Epithelial cell of prostate (primary cell): ENCODE results near the gene HDAC4.
A peak's percentile ranks its signal among the peaks of the same experiment; 100 is the strongest.

Experiments used
- DNase-seq: peaks from one replicate; pipeline ENCODE4 v3.0.0-alpha.2; 2011; ENCODE audit warnings: low read depth, low spot score
- H3K27ac ChIP-seq: fragments of 450-650 bp; 2 replicates; pipeline ENCODE4 v1.5.1; 2017; ENCODE audit warnings: mild to moderate bottlenecking

The HDAC4 gene

DNA sequence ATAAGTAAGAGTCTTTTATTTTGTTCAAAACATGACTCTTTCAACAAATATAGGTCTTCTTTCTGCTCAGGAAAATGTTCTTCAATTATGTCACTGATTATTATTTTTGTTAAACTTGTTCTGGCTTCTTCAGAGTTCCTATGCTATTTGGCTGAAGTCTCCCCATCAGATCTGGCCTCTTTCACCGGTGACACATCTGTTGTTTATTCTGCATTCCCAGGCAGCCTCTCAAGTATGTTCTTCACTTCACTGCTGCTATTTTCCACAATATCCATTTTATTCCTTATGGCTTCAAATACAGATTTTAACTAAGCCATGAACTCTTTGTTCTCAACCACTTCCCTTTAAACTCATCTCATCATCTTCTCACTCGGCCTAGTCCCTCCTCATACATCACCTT lies 45.7 kb downstream of the HDAC4 start:
- no peak for DNase-seq

DNA sequence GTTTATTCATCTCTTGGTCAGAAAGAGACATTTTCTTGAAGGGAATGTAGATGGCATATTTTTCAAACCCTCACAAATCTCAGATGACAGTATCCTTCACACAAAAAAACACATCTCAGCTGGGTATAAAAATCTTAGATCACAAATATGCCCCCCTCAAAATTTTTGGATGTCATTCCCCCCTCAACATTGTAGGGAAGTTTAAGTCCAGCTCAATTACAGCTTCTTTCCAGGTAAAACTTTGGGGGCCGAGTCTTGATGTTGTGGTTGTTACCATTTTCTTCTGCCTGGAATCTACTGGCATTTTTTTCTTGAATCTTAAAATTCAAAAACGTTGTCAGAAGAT lies 46.1 kb downstream of the HDAC4 start:
- H3K27ac ChIP-seq, result no peak overlapping the region
- no peak for DNase-seq

More for the DNA sequence above, 45.7 kb downstream of the HDAC4 start:
- H3K27ac ChIP-seq, result no peak overlapping the region

- no peak overlapping the region for H3K27ac ChIP-seq
- no peak for DNase-seq
These were observed 46.6 kb downstream of the HDAC4 start for GRCh38 chr2:239354132-239354790.

DNA sequence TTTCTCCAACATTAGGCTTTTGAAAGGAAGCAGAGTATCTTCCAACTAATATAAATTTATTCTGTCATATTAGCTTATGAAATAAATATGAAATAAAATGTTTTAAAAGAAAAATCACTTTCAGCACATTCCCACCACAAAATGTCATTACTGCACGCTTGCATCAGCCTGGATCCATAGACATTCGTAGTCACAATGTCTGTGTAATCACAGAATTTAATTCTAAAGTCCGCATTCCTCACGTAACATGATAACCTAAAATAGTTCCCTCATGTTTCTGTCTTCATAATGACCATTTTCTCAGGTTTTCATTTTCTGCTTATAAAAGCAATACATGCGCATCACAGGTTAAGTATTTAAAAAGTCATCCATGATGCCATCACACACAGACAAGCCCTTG lies 47.1 kb downstream of the HDAC4 start:
- no peak for DNase-seq
- H3K27ac ChIP-seq, result no peak overlapping the region

DNA sequence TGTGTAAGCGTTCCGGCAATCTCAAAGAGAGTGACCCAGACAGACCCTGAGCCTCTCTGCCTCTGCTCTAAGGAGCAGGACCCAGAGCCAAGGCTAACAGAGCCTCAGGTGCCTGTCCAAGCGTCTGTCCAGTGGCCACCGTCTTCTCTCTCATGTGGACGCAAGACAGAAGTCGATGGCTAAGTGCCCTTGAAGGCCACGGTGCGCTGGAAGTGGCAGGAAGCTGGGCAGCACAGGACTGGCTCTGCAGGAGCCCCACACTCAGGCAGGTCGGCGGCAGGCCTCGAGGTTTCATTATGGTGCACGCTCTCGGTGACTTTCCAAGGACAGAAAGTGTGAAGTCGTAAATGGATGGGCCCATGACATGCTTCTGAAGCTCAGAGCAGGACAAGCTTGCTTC lies 49.1 kb downstream of the HDAC4 start:
- DNase-seq, result no peak
- H3K27ac ChIP-seq, result no peak overlapping the region

DNA sequence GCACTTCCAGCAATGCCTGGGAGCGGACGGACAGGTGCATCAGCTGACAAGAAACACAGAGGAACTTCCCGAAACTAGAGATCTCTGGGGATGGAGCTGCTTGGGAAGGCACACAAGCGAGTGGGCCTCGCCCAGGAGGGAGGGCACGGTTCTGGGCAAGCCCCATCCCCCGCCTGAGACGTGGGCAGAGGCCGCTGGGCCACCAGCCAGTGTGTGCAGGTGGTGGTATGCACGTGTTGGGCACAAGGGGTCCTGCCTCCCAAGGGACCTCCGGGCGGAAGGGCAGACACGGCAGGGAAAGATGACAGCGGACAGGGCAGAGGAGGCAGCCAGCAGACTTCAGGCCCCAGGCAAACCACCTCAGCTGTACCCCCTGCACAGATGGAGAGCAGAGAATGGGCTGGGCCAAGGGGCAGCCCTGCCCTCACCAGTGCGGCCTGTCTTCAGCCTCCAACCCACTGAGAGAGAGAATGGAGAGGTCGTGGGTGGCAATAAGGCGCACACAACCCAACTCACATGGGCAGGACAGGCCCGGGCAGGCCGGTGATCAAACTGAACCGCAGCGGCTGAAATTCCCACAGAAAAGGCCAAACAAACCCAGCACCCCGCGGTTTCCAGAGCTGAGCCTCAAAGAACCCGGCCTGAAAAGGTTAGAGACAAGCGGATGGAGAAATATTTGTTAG lies 51.2 kb downstream of the HDAC4 start:
- no peak for DNase-seq
- peak overlapping the region; percentile 30 for H3K27ac ChIP-seq

DNA sequence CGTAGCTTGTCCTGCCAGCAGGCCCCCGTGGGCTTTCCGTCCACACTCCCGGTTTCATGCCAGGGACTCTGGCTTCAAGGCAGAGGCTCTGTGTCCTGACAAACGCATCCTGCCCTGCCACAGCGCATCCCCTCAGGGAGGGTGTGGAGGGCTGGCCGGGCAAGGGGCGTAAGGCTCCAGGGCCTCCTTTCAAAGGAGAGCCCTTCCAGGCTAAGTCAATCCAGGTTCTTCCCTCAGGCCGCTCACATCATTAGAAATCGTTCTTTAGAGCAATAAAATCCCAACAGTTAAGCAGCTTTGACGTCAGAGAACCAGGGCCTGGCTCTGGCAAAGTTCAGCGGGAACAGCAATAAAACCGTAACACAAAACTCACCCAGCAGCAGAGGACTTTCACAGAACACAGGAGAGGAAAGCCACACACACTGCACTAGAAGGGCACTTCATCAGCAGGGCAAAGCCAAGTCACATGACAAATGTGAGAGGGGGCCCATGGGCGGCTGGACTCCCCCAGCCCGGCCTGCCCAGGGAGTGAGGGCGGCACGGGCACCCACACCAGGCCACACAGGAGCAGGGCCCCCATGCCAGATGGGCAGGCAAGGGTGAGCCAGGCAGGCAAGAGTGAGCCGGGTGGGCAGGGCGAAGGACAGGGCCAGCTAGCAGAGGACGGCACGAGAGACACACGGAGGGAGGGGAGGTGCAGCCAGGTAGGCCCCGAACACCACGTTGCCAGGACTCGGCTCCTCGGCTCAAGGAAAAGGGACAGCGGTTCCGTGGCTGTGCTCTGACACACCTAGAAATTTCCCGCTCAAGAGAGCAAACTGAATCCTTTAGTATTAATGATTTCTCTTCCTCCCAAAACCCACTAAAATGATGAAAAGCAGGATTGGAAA lies 52.0 kb downstream of the HDAC4 start:
- DNase-seq, result no peak
- H3K27ac ChIP-seq, result peak overlapping the region; percentile 30

DNA sequence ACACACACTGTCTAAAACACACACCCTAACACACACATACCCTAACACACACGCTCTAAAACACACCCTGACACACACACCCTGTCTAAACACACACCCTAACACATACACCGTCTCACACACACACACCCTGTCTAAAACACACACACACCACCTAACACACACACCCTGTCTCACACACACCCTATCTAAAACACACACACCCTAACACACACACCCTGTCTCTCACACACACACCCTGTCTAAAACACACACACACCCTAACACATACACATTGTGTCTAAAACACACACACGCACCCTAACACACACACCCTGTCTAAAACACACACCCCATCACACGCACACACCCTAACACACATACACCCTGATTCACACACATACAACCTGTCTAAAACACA lies 54.1 kb downstream of the HDAC4 start:
- no peak for DNase-seq
- H3K27ac ChIP-seq, result no peak overlapping the region

DNA sequence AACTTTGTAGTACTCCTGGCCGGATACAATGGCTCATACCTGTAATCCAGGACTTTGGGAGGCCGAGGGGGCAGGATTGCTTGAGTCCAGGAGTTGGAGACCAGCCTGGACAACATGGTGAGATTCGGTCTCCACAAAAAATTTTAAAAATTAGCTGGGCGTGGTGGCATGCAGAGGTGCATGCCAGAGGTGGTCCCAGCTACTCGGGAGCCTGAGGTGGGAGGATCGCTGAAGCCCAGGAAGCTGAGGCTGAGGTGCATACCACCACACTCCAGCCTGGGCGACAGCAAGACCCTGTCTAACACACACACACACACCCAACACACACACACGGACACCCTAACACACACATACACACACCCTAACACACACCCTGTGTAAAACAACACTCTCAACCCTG lies 55.6 kb downstream of the HDAC4 start:
- no peak for DNase-seq
- H3K27ac ChIP-seq, result no peak overlapping the region

DNA sequence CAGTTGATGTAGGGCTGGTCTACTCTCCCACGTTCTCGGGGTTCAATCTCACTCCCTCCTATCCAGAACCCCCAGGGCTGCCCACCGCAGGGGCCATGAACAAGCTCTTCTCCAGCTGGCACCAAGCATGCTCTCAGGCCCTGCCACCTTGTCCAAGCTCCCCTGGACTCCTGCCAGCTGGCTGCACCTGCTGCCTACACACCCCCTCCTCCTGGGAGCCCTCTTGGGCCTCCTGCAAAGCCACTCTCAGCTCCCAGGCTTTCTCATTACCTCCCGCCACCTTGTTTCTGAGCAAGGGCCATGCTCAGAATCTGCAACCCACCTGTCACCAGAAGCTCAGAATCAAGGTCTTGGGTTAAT lies 56.0 kb downstream of the HDAC4 start:
- DNase-seq, result no peak
- H3K27ac ChIP-seq, result no peak overlapping the region

DNA sequence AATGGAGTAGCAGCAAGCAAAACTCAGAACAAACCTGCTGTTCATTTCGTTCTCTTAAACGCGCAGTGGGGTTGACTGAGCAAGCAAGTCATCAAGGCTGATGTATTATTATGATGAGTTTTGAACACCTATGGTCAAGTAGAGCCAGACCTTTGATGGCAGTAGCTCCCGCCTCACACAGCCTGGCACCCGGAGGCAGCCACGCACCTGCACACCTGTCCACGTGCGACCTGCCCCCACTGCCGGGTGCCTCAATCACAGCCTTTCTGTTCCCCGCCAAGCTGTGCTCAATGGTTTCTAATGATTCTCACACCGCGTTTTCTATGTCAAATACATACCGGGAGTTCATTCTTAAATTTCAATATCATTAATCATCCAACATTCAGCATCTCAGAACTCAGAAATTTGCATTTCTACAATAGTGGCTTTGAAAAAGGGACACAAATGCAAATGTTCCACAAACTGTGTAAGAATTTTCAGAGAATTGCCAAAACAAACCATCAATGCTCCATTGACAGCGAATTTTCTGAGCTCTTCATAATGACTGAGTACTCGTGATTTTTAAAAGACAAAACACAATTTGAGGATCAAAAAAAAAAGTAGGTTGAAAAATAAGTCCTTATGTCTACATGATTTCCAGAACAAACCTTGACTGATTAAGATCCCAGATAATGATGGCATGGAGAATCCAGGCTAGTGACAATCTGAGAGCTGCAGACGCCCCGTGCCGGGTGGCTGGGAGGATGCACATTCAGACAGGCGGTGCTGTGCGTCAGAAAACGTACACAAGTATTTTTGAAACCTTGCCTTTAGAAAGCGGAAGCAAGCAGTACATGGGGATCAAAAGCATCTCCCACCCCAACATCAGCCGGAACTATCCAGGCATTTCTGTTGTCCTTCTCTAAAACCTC lies 56.6 kb downstream of the HDAC4 start:
- no peak overlapping the region for H3K27ac ChIP-seq
- no peak for DNase-seq

DNA sequence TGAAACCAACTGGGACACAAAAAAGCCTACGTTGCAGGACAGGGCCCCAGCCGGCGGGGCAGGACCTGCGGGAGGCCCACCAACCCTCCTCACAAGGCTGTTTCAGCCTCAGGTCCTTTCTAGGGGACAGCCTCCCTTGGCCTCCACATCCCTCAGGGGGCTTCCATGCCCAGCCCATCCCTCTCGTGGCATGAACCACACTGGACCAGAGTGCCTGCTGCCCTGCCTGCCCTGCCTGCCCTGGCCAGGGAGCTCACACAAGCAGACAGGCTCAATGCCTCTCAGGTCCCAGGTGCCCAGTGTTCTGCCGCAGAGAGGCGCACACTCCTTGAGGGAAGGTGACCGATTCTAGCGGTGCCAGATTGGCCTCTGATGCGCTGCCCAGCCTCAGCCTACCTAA lies 57.4 kb downstream of the HDAC4 start:
- no peak for DNase-seq
- H3K27ac ChIP-seq, result no peak overlapping the region

DNA sequence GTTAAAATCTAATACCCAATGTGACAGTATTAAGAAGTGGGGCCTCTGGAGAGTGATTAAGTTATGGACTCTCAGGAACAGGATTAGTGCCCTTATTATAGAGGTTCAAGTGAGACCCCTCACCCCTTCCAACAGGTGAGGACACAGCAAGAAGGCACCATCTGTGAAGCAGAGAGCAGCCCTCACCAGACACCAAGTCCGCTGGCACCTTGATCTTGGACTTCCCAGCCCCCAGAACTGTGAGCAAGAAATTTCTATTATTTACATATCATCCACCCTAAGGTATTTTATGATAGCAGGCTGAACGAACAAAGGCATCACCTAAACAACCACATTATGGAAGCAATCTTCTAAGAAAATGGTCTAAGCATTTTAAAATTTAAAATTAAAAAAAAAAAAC lies 59.0 kb downstream of the HDAC4 start:
- no peak for DNase-seq
- H3K27ac ChIP-seq, result no peak overlapping the region

DNA sequence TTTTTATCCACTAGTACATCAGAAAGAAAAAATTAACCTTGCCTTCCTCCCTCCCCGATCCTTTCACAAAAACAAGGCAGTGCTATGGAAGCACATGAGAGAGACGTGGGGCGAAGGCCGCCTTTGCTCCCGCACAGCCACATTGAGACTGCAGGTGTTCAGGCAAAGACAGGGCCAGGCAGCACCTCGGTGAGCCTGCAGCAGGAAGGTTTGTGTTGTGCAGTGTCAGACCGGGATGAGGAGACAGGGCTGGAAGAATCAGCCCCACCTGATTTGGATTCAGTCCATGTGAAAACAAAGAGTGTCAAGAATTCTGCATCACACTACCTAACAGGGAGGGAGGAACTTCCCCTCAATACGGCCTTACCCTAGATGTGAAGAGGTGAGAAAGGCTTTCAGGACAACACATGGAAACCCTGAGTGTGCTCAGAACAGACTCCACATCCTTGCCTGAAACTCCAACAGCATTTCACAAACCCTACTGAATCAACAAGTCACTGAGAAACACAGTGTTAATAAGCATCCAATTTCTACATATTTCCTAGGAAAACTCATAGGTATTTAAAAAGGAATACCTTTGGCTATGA lies 59.6 kb downstream of the HDAC4 start:
- no peak overlapping the region for H3K27ac ChIP-seq
- DNase-seq, result no peak

GRCh38 chr2:239339726-239340601 lies 60.9 kb downstream of the HDAC4 start:
- H3K27ac ChIP-seq, result no peak overlapping the region
- DNase-seq, result no peak

DNA sequence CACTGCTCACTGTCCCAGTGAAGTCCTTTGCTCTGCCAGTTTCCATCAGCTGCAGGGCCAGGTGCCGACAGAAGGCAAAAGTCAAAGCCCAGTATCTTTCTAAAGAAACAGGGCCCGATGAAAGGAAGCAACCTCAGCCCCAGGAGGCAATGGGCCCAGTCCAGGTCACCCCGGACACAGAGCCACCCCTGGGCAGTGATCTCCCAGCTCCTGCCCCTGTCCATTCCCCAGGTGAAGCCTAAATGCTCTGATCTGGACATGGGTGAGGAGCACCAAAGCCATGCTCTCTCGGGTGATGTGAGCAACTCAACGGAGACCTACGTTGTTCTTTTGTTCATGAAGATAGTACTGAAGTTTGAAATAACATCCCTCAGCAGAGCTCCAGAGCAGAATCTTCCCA lies 61.6 kb downstream of the HDAC4 start:
- no peak overlapping the region for H3K27ac ChIP-seq
- DNase-seq, result no peak

- H3K27ac ChIP-seq, result no peak overlapping the region
- no peak for DNase-seq
These were observed 62.8 kb downstream of the HDAC4 start for GRCh38 chr2:239337877-239338484.

GRCh38 chr2:239337122-239337876 lies 63.5 kb downstream of the HDAC4 start:
- DNase-seq, result no peak
- H3K27ac ChIP-seq, result no peak overlapping the region
